ENCODE measurements around the gene TMEM191B. TPM values are rescaled to one million over a fixed set of nuclear protein-coding genes. Genes with fewer than 3 reads are reported as not detected.
"Not testable (repeated sequence)": the region's sequence is repeated elsewhere in the genome, so short reads cannot be mapped to it uniquely, and the experiment has no call there.

Gene TMEM191B
- total RNA-seq, 1 donor from 2014 or later, result 2.1 TPM

DNA sequence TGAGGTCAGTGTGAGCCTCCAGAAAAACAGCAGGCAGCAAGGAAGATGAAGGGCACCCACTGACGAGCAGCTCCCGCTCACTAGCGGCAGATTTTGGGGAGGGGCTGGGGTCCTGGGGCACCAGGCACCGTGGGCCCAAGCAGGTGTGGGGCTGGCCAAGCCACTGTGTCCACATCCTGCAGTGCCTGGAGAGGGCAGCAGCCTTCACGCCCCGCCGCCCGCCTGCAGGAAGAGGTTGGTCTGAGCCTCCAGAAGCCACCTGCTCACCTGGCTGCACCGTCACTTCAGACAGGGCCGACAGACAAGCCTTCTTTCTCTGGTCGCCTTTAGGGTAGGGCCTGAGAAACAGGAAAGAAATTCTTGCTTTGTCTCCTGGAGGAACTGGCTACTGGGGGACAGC, 15.8 kb downstream of the TMEM191B start:
- not testable (repeated sequence) for H3K4me1 ChIP-seq, DNase-seq

GRCh38 chr22:18544615-18545014, 17.0 kb downstream of the TMEM191B start:
- ATAC-seq; H3K36me3 ChIP-seq; H3K27ac ChIP-seq; H3K4me1 ChIP-seq; H3K9me3 ChIP-seq; intact Hi-C loops (cut with DNase I); DNase-seq; H3K27me3 ChIP-seq; H3K4me3 ChIP-seq: not testable (repeated sequence)

More for the DNA sequence above, 15.8 kb downstream of the TMEM191B start:
- H3K36me3 ChIP-seq; ATAC-seq; intact Hi-C loops (cut with DNase I); H3K9me3 ChIP-seq; H3K4me3 ChIP-seq; H3K27ac ChIP-seq; H3K27me3 ChIP-seq: not testable (repeated sequence)

GRCh38 chr22:18549458-18550179, 22.0 kb downstream of the TMEM191B start:
- H3K27me3 ChIP-seq; H3K36me3 ChIP-seq; H3K27ac ChIP-seq; H3K9me3 ChIP-seq; H3K4me3 ChIP-seq; H3K4me1 ChIP-seq; intact Hi-C loops (cut with DNase I); DNase-seq: not testable (repeated sequence)
- ATAC-seq, result peak; percentile 6

DNA sequence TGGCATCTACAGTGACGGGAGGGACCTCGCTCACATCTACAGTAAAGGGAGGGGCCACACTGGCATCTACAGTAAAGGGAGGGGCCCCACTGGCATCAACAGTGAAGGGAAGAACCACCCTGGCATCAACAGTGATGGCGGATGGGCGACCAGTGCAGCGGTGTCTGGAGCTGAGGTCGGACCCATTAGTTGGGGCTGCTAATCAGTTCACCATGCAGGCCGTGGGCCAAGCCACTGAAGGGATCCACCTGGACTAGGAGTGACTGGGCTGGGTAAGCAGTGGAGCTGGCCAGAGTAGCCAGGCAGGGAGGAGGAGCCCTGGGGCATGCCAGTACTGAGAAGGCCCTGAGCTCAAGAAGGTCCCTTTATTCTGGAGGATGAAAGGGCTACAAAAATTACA, 23.4 kb downstream of the TMEM191B start:
- H3K4me3 ChIP-seq; H3K27me3 ChIP-seq; intact Hi-C loops (cut with DNase I); H3K9me3 ChIP-seq; H3K27ac ChIP-seq; ATAC-seq; H3K36me3 ChIP-seq; H3K4me1 ChIP-seq; DNase-seq: not testable (repeated sequence)

DNA sequence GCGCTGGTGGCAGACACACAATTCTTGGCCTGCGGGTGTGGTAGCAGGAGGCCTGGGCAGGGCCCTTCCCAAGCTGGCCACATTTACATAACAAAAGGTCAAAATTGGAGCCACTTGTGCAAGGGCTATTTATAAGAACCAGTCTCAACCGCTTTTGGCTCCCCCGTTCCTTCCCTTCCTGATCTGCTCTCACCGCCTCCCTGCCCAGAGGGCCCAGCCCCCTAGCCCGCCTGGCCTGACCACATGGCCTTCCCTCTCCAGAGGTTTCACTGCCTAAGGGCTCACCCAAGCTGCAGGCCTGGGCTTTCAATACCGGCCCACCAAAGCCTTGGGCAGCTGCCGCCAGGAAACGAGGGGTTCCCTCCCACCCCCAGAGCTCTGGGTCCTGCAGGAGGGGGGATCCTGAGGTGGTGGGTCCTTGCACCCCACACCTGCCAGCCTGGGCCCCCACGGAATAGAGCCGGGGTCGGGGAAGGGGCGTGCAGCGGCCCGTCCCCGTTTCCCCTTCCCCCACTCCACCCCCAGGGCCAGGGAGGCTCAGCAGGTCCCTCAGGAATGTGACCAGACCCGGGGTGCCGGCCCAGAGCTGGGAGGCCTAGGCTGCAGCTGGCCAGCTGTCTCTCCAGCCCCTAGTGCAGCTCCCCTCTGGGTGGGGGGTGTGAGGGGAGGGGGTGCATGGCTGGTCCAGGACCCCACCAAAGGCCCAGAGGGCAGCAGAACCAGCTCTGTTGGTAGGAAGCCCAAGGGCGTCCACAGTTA, 25.4 kb downstream of the TMEM191B start:
- intact Hi-C loops (cut with DNase I); H3K9me3 ChIP-seq; H3K4me1 ChIP-seq; H3K4me3 ChIP-seq; H3K27ac ChIP-seq; DNase-seq; H3K36me3 ChIP-seq; H3K27me3 ChIP-seq: not testable (repeated sequence)
- peak; percentile 79 for ATAC-seq

DNA sequence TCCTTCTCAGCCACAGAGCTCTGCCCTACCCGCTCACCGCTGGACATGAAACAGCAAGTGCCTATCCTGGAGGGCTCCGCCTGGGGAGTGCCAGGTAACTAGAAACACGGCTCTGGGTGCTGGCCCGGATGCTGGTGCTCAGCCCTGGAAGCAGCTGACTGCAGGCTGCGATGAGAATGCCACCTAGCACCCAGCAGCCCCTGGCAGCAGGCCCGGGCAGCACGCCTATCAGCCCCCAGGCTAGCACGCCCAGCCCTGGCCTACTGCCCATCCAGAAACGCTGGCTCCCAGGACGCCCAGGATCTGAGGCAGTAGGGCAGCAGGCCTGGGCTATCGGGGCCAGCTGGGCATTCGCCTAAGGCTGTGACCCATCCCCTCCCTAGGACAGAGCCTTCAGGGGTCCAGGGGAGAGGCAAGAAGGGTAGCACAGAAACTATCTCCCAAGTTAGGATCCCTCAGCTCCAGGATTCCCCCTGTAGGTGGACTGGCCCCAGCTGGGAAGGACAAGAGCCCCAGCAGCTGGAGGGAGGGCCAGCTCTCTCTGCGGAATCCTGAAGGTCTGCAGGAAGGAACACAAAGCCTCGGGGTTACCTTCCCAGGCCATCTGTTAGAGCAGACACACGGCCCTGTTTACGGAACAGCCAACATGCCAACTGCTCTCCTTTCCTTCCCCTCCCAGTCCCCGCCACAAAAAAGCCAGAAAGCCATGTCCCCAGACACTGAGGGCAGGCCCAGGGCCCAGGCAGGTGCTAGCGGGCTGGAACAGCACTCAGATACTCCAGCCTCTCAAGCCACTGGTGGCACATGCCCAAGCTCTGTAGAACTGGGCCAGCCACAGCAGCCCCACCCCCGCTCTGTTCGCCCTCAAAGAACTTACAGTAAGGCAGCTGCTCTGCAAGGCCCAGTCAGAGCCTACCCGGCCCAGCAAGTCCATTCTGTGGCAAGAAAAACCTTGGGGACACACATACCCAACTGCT, 27.0 kb downstream of the TMEM191B start:
- ATAC-seq, result peak; percentile 62
- H3K4me1 ChIP-seq; H3K9me3 ChIP-seq; H3K27me3 ChIP-seq; H3K27ac ChIP-seq; H3K4me3 ChIP-seq; H3K36me3 ChIP-seq; intact Hi-C loops (cut with DNase I): not testable (repeated sequence)
- DNase-seq, result peak; percentile 78

DNA sequence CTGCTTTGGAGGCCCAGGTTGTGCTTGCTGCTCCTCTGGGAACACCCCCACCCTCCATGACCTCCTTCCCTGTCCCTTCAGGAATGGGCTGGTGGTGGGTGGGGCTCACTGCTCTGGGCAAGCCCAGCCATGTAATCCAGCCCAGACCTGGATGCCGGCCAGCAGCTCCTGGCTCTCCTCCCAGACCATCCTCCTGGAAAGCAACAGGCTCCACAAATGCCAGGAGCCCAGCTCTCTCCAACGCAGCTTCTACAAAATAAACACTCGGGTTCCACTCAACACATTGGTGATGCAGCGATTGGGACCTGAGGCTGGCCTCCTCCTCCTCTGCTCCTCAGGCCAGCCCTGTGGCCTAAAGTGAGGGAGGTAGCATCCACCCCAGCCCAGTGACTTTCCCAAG, 30.9 kb downstream of the TMEM191B start:
- H3K27me3 ChIP-seq; H3K4me3 ChIP-seq; H3K4me1 ChIP-seq; H3K9me3 ChIP-seq; H3K27ac ChIP-seq; intact Hi-C loops (cut with DNase I); DNase-seq; H3K36me3 ChIP-seq: not testable (repeated sequence)
- peak; percentile 83 for ATAC-seq

DNA sequence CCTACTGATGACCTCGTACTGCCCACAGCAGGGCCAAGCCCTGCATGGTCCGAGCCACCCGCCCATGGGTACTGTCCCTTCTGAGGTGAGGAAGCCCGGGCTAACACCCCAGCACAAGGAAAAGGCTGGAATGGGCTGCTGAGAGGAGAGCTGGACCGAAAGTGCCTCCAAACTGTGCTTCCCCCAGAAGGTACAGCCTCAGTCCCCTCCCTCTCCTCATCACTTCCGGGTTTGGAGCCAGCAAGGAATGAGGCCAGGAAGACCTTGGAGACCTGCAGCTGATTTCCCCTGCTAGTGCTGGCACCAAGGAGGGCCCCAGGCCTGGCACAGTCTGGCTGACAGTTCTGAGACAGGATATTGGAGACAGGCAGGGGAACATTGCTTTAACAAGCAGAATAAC, 31.3 kb downstream of the TMEM191B start:
- H3K27me3 ChIP-seq; H3K27ac ChIP-seq; H3K9me3 ChIP-seq; ATAC-seq; H3K36me3 ChIP-seq; DNase-seq; H3K4me1 ChIP-seq; H3K4me3 ChIP-seq; intact Hi-C loops (cut with DNase I): not testable (repeated sequence)

GRCh38 chr22:18560099-18560974, 32.7 kb downstream of the TMEM191B start:
- H3K9me3 ChIP-seq; ATAC-seq; H3K4me1 ChIP-seq; H3K27me3 ChIP-seq; H3K4me3 ChIP-seq; intact Hi-C loops (cut with DNase I); H3K36me3 ChIP-seq; DNase-seq; H3K27ac ChIP-seq: not testable (repeated sequence)

DNA sequence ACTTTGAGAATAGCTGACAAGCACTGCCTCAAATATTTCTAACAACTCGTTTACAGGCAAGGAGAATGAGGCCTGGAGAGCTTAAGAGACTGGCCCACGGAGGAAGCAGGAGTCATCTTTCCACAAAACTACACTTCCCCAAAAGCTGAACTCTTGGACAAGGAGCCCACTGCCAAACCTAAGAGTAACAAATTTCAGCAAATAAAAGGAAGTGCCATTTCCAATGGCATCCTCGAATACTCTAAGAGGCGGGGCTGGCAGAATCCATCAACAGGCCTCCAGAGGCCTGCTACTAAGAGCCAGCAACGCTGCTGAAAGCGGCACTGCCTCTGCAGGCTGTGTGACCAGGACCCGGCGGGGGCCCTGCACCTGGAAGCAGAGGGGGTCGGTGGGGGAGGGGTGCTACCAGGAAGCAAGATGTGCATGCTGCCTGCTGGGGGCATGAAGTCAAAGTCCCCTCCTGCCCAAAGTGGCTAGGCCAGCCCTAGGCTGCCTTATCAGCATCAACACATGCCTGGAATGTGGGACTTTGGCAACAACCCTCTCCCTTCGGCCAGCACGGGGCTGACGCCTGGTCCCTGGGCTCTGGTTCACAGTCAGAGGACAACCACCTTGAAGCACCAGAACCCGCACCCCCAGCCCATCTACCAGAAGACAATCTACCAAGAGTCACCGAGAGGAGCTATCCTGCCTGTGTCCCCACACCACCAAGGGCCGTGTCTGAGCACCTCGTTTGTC, 43.1 kb downstream of the TMEM191B start:
- H3K9me3 ChIP-seq; H3K36me3 ChIP-seq; H3K4me1 ChIP-seq; intact Hi-C loops (cut with DNase I); H3K27ac ChIP-seq; H3K27me3 ChIP-seq; H3K4me3 ChIP-seq; DNase-seq: not testable (repeated sequence)
- peak; percentile 50 for ATAC-seq

- DNase-seq; H3K4me3 ChIP-seq; H3K27ac ChIP-seq; H3K27me3 ChIP-seq; H3K4me1 ChIP-seq; H3K36me3 ChIP-seq; H3K9me3 ChIP-seq; intact Hi-C loops (cut with DNase I); ATAC-seq: not testable (repeated sequence)
Measured at GRCh38 chr22:18573483-18574164, 46.0 kb downstream of the TMEM191B start.

- peak; percentile 81 for ATAC-seq
- intact Hi-C loops (cut with DNase I); H3K9me3 ChIP-seq; H3K27ac ChIP-seq; H3K4me3 ChIP-seq; DNase-seq; H3K27me3 ChIP-seq; H3K4me1 ChIP-seq; H3K36me3 ChIP-seq: not testable (repeated sequence)
Measured at GRCh38 chr22:18574555-18574954, 47.0 kb downstream of the TMEM191B start.

Data from upper lobe of right lung (tissue), 1 donor.